HG02840 (cell line): Measurements from ENCODE around the gene PIGB.
A peak's percentile ranks its signal among the peaks of the same experiment; 100 is the strongest.
"Not testable (repeated sequence)": the region's sequence is repeated elsewhere in the genome, so short reads cannot be mapped to it uniquely, and the experiment has no call there.

Source experiments
- ATAC-seq: cut with Tn5 transposase; IDR thresholded peaks from one replicate; pipeline ENCODE4 v1.9.1; 2021; ENCODE audit warnings: mild to moderate bottlenecking, moderate library complexity, moderate number of reproducible peaks; ENCODE audit not compliant: unreplicated experiment, low FRiP score

PIGB gene

GRCh38 chr15:55366981-55367380, 48.0 kb downstream of the PIGB start:
- no peak for ATAC-seq

- ATAC-seq: no peak
Observed at GRCh38 chr15:55372701-55373440, 53.8 kb downstream of the PIGB start.

- ATAC-seq: no peak
Observed at GRCh38 chr15:55379095-55379494, 60.1 kb downstream of the PIGB start.

GRCh38 chr15:55381595-55381994, 62.6 kb downstream of the PIGB start:
- no peak for ATAC-seq

- no peak for ATAC-seq
Observed at GRCh38 chr15:55383687-55384086, 64.7 kb downstream of the PIGB start.

GRCh38 chr15:55387027-55387426, 68.0 kb downstream of the PIGB start:
- ATAC-seq: no peak

- ATAC-seq: no peak
Observed at GRCh38 chr15:55389264-55389607, 70.2 kb downstream of the PIGB start.

GRCh38 chr15:55394694-55395093, 75.7 kb downstream of the PIGB start:
- ATAC-seq: no peak

GRCh38 chr15:55398243-55398642, 79.2 kb downstream of the PIGB start:
- ATAC-seq: no peak

- not testable (repeated sequence) for ATAC-seq
Observed at GRCh38 chr15:55400050-55400449, 81.0 kb downstream of the PIGB start.

GRCh38 chr15:55401786-55402246, 82.8 kb downstream of the PIGB start:
- no peak for ATAC-seq

GRCh38 chr15:55402707-55403106, 83.7 kb downstream of the PIGB start:
- peak; percentile 44 for ATAC-seq

GRCh38 chr15:55403531-55403930, 84.5 kb downstream of the PIGB start:
- ATAC-seq: no peak
